Testis (tissue), 2 donors: Measurements from ENCODE around the gene CSF3R.

Experiments
- CTCF ChIP-seq, 3 experiments: fragments of 450-650 bp in 2 of 3; fragments of 200-600 bp in 1 of 3; sonication (generic) in 1 of 3; IDR thresholded peaks; one replicate each; pipeline ENCODE4 v1.5.1; 2016 to 2019; ENCODE audit warnings: antibody characterized with exemption in 3 of 3, mild to moderate bottlenecking in 2 of 3, moderate library complexity in 1 of 3
- POLR2A ChIP-seq: fragments of 450-650 bp; IDR thresholded peaks from one replicate; pipeline ENCODE4 v1.6.1; 2017; ENCODE audit warnings: antibody characterized with exemption, mild to moderate bottlenecking, moderate library complexity

- TF ChIP-seq CTCF (IDR thresholded peaks at IDR 0.05) (no peak), POLR2A (no peak)
These were observed 14.5 kb upstream of the CSF3R start for GRCh38 chr1:36497207-36497606.
